Central memory CD8-positive, alpha-beta T cell (primary cell): ENCODE results near the gene CERCAM.

Experiments used
- ATAC-seq: fragments of 150-1000 bp; cut with Tn5 transposase; replicated peaks from 2 replicates; pipeline ENCODE4 v1.10.0; 2022; ENCODE audit warnings: mild to moderate bottlenecking, moderate FRiP score, moderate number of reproducible peaks; ENCODE audit not compliant: poor library complexity, severe bottlenecking; ENCODE audit errors: extremely low read depth
- DNase-seq, 2 donors: peaks; one replicate each; pipeline ENCODE4 v3.0.0; 2021; ENCODE audit warnings: low spot score in 2 of 2
- H3K27ac Mint-ChIP-seq: one replicate; pipeline ENCODE4 v1.8.0; 2022; ENCODE audit warnings: low read depth, mild to moderate bottlenecking, moderate library complexity, mixed read lengths
- H3K27me3 Mint-ChIP-seq: one replicate; pipeline ENCODE4 v1.8.0; 2022; ENCODE audit warnings: mixed read lengths
- H3K36me3 Mint-ChIP-seq: one replicate; pipeline ENCODE4 v1.8.0; 2022; ENCODE audit warnings: mild to moderate bottlenecking, moderate library complexity, mixed read lengths; ENCODE audit not compliant: insufficient read depth
- H3K4me1 Mint-ChIP-seq: one replicate; pipeline ENCODE4 v1.8.0; 2022; ENCODE audit warnings: mixed read lengths
- H3K4me3 Mint-ChIP-seq: one replicate; pipeline ENCODE4 v1.8.0; 2022; ENCODE audit warnings: mild to moderate bottlenecking, moderate library complexity, mixed read lengths
- H3K9me3 Mint-ChIP-seq: one replicate; pipeline ENCODE4 v1.8.0; 2022; ENCODE audit warnings: mixed read lengths

The CERCAM gene

DNA sequence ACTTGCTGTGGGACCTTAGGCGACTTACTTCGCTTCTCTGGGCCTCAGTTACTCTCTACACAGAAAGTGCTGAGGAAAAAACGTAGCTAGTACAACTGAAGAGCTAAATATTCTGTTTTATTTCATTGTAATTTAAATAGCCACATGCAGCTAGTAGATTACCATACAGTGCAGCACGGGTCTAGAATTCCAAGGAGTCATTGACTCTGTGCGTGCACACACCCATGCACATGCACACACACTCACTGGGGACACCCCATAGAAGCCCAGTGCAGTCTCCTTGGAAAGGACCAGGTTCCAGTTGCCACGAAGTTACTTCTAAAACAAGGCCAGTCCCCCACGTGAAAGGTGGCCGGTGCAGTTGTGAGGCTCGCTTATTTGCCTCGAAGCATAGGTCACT lies 32.5 kb upstream of the CERCAM start:
- H3K4me1 Mint-ChIP-seq = peaks cover 4% of the 10 kb centered on the region
- H3K9me3 Mint-ChIP-seq = no peaks in the 10 kb centered on the region
- no peak overlapping the region for H3K4me3 Mint-ChIP-seq
- DNase-seq = no peak
- no peak overlapping the region for H3K27ac Mint-ChIP-seq
- H3K27me3 Mint-ChIP-seq = no peaks in the 10 kb centered on the region
- H3K36me3 Mint-ChIP-seq = peaks cover 8% of the 10 kb centered on the region
- no peak for ATAC-seq

- no peak for DNase-seq
- Mint-ChIP-seq H3K4me3 (no peak overlapping the region), H3K9me3 (no peaks in the 10 kb centered on the region), H3K36me3 (peaks cover 11% of the 10 kb centered on the region), H3K27me3 (no peaks in the 10 kb centered on the region), H3K27ac (no peak overlapping the region), H3K4me1 (no peaks in the 10 kb centered on the region)
- ATAC-seq = no peak
Measured at GRCh38 chr9:128389395-128390149, 31.1 kb upstream of the CERCAM start.

GRCh38 chr9:128390150-128390812 lies 30.4 kb upstream of the CERCAM start:
- Mint-ChIP-seq H3K9me3 (no peaks in the 10 kb centered on the region), H3K4me1 (no peaks in the 10 kb centered on the region), H3K27ac (no peak overlapping the region), H3K36me3 (peaks cover 11% of the 10 kb centered on the region), H3K4me3 (no peak overlapping the region), H3K27me3 (no peaks in the 10 kb centered on the region)
- DNase-seq = no peak
- no peak for ATAC-seq

GRCh38 chr9:128390813-128391711 lies 29.6 kb upstream of the CERCAM start:
- no peak overlapping the region for H3K27ac Mint-ChIP-seq
- no peaks in the 10 kb centered on the region for H3K9me3 Mint-ChIP-seq
- no peak overlapping the region for H3K4me3 Mint-ChIP-seq
- no peaks in the 10 kb centered on the region for H3K27me3 Mint-ChIP-seq
- ATAC-seq (no peak), DNase-seq (no peak)
- no peaks in the 10 kb centered on the region for H3K4me1 Mint-ChIP-seq
- H3K36me3 Mint-ChIP-seq = peaks cover 11% of the 10 kb centered on the region

- Mint-ChIP-seq H3K9me3 (no peaks in the 10 kb centered on the region), H3K27ac (no peak overlapping the region), H3K36me3 (peaks cover 13% of the 10 kb centered on the region), H3K4me3 (no peak overlapping the region), H3K4me1 (no peaks in the 10 kb centered on the region), H3K27me3 (no peaks in the 10 kb centered on the region)
- no peak for ATAC-seq
- DNase-seq = no peak
Measured at GRCh38 chr9:128391956-128392301, 28.7 kb upstream of the CERCAM start.

GRCh38 chr9:128392302-128393144 lies 28.1 kb upstream of the CERCAM start:
- DNase-seq = no peak
- peaks cover 13% of the 10 kb centered on the region for H3K36me3 Mint-ChIP-seq
- H3K4me1 Mint-ChIP-seq = no peaks in the 10 kb centered on the region
- H3K27me3 Mint-ChIP-seq = no peaks in the 10 kb centered on the region
- no peaks in the 10 kb centered on the region for H3K9me3 Mint-ChIP-seq
- no peak overlapping the region for H3K27ac Mint-ChIP-seq
- H3K4me3 Mint-ChIP-seq = no peak overlapping the region
- no peak for ATAC-seq

DNA sequence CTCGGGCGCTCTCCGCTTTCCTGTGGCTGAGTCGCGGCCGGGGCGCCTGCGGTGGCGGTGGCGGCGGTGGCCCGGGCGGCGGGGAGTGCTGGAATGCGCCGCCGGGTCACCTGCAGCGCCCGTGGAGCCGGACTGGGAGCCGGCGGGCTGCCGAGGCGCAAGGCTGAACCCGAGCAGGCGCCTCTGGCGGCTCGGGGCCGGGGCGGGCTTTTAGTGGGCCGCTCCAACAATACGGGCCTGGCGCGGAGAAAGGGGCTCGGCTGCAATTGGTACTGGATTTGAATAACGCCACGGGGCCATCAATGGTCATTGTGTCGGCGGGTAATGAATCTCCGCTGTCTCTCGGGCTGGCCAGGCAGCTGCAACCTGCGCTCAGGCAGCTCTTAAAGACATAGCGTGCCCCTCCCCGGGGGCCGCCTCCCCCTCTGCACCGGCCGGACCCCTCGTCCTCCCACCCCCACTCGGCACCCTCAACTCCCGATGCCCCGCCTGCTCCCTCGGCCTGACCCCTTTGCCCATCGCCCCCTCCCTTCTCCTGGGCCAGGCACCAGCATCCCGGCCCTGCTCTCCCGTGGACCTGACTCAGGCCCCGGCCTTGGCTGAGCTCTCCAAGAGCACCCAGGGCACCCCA lies 27.4 kb upstream of the CERCAM start:
- no peak for ATAC-seq
- H3K27me3 Mint-ChIP-seq = no peaks in the 10 kb centered on the region
- H3K27ac Mint-ChIP-seq = no peak overlapping the region
- peaks cover 13% of the 10 kb centered on the region for H3K36me3 Mint-ChIP-seq
- no peaks in the 10 kb centered on the region for H3K9me3 Mint-ChIP-seq
- no peak for DNase-seq
- no peaks in the 10 kb centered on the region for H3K4me1 Mint-ChIP-seq
- H3K4me3 Mint-ChIP-seq = no peak overlapping the region

DNA sequence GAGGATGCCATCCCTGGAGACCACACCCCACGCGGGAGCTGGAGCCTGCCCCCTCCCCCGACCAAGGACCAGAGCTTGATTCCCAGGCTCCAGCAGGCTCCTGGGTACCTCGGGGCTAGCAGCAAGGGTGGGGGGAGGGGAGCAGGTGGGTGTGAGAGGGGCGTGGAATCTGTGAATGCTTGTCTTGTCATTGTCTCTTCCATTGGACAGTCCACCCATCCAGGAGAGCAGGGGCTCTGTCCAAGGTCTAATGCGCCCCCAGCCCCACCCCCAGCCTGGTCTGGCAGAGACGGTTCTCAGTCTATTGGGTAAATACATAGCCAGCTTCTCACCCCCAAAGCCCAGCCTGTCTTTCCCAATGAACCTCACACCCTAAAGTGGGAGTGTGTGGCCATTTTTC lies 26.7 kb upstream of the CERCAM start:
- Mint-ChIP-seq H3K9me3 (no peaks in the 10 kb centered on the region), H3K27ac (no peak overlapping the region), H3K36me3 (peaks cover 11% of the 10 kb centered on the region), H3K4me1 (no peaks in the 10 kb centered on the region), H3K4me3 (no peak overlapping the region), H3K27me3 (no peaks in the 10 kb centered on the region)
- DNase-seq = no peak
- no peak for ATAC-seq

- Mint-ChIP-seq H3K27me3 (no peaks in the 10 kb centered on the region), H3K27ac (no peak overlapping the region), H3K9me3 (no peaks in the 10 kb centered on the region), H3K4me3 (no peak overlapping the region), H3K36me3 (peaks cover 10% of the 10 kb centered on the region), H3K4me1 (no peaks in the 10 kb centered on the region)
- ATAC-seq (no peak), DNase-seq (no peak)
Measured at GRCh38 chr9:128394379-128395168, 26.1 kb upstream of the CERCAM start.

DNA sequence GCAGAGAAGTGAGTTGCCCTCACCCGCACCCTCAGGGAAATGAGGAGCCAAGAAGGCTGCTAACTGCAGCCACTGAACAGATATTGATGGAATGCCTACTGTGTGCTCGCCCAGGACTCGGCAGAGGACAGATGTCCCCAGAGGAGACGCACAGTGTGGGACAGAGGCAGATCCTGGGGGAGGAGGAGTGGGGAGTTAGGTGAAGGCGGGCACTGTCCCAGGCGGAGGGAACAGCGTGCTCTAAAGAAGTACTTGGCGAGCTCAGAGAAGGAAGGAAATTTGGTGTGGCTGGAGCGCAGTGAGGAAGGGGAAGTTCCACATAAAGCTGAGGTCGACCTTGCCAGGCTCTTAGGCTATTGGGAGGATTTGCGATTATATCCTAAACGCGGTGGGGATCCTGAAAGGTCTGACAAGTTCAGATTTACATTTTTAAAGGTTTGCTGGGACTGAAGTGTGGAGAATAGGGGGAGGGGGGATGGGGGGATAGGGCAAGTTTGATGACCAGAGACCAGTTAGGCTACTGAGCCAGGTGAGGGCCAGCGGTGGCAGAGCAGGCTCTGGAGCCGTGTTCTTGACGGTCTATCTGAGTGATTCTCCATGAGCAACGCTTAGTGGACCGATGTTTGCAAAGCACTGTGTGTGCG lies 23.6 kb upstream of the CERCAM start:
- H3K4me1 Mint-ChIP-seq = no peaks in the 10 kb centered on the region
- no peak for DNase-seq
- H3K27ac Mint-ChIP-seq = no peak overlapping the region
- peaks cover 5% of the 10 kb centered on the region for H3K36me3 Mint-ChIP-seq
- H3K4me3 Mint-ChIP-seq = no peak overlapping the region
- no peaks in the 10 kb centered on the region for H3K27me3 Mint-ChIP-seq
- no peaks in the 10 kb centered on the region for H3K9me3 Mint-ChIP-seq
- no peak for ATAC-seq

DNA sequence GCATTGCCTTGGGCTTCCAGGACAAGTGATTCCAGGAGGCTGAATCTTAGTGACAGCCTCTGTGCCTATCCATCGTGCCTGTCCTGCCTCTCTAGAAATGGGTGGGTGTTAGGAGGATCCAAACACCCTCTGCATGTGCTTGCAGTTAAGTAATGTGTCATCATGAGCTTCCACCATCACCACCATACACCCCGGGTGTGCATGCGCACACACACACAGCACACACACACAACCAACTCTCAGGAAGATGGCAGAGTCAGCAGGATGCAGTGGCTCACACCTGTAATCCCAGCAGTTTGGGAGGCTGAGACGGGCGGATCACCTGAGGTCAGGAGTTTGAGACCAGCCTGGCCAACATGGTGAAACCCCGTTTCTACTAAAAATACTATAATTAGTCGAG lies 22.8 kb upstream of the CERCAM start:
- Mint-ChIP-seq H3K4me1 (no peaks in the 10 kb centered on the region), H3K9me3 (no peaks in the 10 kb centered on the region), H3K27ac (no peak overlapping the region), H3K36me3 (peaks cover 5% of the 10 kb centered on the region), H3K27me3 (peaks cover 4% of the 10 kb centered on the region), H3K4me3 (no peak overlapping the region)
- no peak for DNase-seq
- no peak for ATAC-seq
